ENCODE measurements around the gene ESYT2.

DNA sequence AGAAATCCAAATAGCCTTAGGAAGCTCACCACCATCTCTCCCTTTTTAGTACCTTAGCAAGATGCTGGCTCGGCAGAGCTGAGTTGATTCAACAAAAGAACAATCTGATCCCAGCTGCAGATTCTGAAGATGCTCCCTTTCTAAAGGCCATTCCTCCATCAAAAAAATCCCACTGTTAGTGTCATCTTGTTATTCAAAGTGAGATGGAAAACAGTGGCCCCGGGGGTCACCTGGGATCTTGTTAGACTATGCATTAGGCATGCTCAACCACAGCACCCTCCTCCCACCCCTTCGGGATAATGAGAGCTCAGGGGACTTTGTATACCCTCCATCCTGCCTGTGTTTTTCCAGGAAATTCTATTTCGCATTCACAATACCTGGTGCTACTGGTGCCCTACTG is 127.1 kb downstream of the ESYT2 start:
- TF ChIP-seq POLR2A (IDR thresholded peaks at IDR 0.05; ENCODE audit: low read depth, low read length): no peak
- no peak for TF ChIP-seq POLR2AphosphoS5 (IDR thresholded peaks at IDR 0.05; ENCODE audit: low read depth, low read length)
